Glutamatergic neuron (in vitro differentiated cells): ENCODE results near the gene CIDEA. TPM values are rescaled to one million over a fixed set of nuclear protein-coding genes. Genes with fewer than 3 reads are reported as not detected.

Experiments
- DNase-seq: peaks from one replicate; pipeline ENCODE4 v3.0.0; 2022
- H3K27ac Mint-ChIP-seq: one replicate; pipeline ENCODE4 v1.8.0; 2020; ENCODE audit warnings: mild to moderate bottlenecking, mixed read lengths, inconsistent platforms; ENCODE audit not compliant: unreplicated experiment
- H3K27me3 Mint-ChIP-seq: one replicate; pipeline ENCODE4 v1.8.0; 2020; ENCODE audit warnings: mild to moderate bottlenecking, moderate library complexity, mixed read lengths, inconsistent platforms; ENCODE audit not compliant: unreplicated experiment
- H3K36me3 Mint-ChIP-seq: one replicate; pipeline ENCODE4 v1.8.0; 2020; ENCODE audit warnings: mild to moderate bottlenecking, mixed read lengths, inconsistent platforms; ENCODE audit not compliant: unreplicated experiment
- H3K4me1 Mint-ChIP-seq: one replicate; pipeline ENCODE4 v1.8.0; 2020; ENCODE audit warnings: mild to moderate bottlenecking, low read depth, mixed read lengths, inconsistent platforms; ENCODE audit not compliant: unreplicated experiment
- H3K4me3 Mint-ChIP-seq: one replicate; pipeline ENCODE4 v1.8.0; 2020; ENCODE audit warnings: mild to moderate bottlenecking, mixed read lengths, inconsistent platforms; ENCODE audit not compliant: unreplicated experiment
- H3K9me3 Mint-ChIP-seq: one replicate; pipeline ENCODE4 v1.8.0; 2020; ENCODE audit warnings: mild to moderate bottlenecking, moderate library complexity, mixed read lengths, inconsistent platforms; ENCODE audit not compliant: unreplicated experiment
- CTCF ChIP-seq: fragments of 200-600 bp; sonication (generic); IDR thresholded peaks from one replicate; pipeline ENCODE4 v1.5.0; 2021; ENCODE audit not compliant: partially characterized antibody, unreplicated experiment
- total RNA-seq: library from RNA; stranded (reverse); fragmentation: NEBNext Ultra II Directional; extraction: Animal tissue kit (Norgen Biotek cat#: 25700); gene quantifications from one replicate; pipeline ENCODE4 v1.2.1, GENCODE V29; 2021; ENCODE audit not compliant: unreplicated experiment

Gene CIDEA
- total RNA-seq, 1 donor from 2014 or later, result not detected

- Mint-ChIP-seq H3K27ac (no peak overlapping the region), H3K36me3 (no peaks in the 10 kb centered on the region), H3K4me3 (no peak overlapping the region), H3K9me3 (no peaks in the 10 kb centered on the region), H3K4me1 (no peaks in the 10 kb centered on the region), H3K27me3 (peaks cover 2% of the 10 kb centered on the region)
- DNase-seq, result no peak
- no peak for TF ChIP-seq CTCF
Observed at GRCh38 chr18:12299862-12300261, 45.7 kb downstream of the CIDEA start.

- peaks cover 3% of the 10 kb centered on the region for H3K27me3 Mint-ChIP-seq
- no peak for DNase-seq
- no peak for TF ChIP-seq CTCF
- H3K4me3 Mint-ChIP-seq, result no peak overlapping the region
- no peak overlapping the region for H3K27ac Mint-ChIP-seq
- no peaks in the 10 kb centered on the region for H3K9me3 Mint-ChIP-seq
- no peaks in the 10 kb centered on the region for H3K36me3 Mint-ChIP-seq
- no peaks in the 10 kb centered on the region for H3K4me1 Mint-ChIP-seq
Observed at GRCh38 chr18:12301263-12302005, 47.3 kb downstream of the CIDEA start.

- Mint-ChIP-seq H3K4me1 (peaks cover 3% of the 10 kb centered on the region), H3K27ac (no peak overlapping the region), H3K27me3 (peaks cover 14% of the 10 kb centered on the region), H3K4me3 (no peak overlapping the region), H3K9me3 (peaks cover 6% of the 10 kb centered on the region), H3K36me3 (no peaks in the 10 kb centered on the region)
- TF ChIP-seq CTCF, result no peak
- no peak for DNase-seq
Observed at GRCh38 chr18:12302391-12303147, 48.4 kb downstream of the CIDEA start.

GRCh38 chr18:12304351-12305210 lies 50.4 kb downstream of the CIDEA start:
- Mint-ChIP-seq H3K9me3 (peaks cover 6% of the 10 kb centered on the region), H3K36me3 (no peaks in the 10 kb centered on the region), H3K27me3 (peaks cover 14% of the 10 kb centered on the region), H3K27ac (no peak overlapping the region), H3K4me1 (peaks cover 6% of the 10 kb centered on the region), H3K4me3 (no peak overlapping the region)
- TF ChIP-seq CTCF, result no peak
- no peak for DNase-seq
